AG04449 (cell line): ENCODE data around the gene NPBWR2.

Experiments used
- CTCF ChIA-PET: fragments of 350-600 bp; formaldehyde crosslinking; extraction: SDS; loops from one replicate; lab custom pipeline; 2021; ENCODE audit warnings: antibody characterized with exemption; lab: Yijun Ruan, JAX
- POLR2A ChIA-PET: fragments of 400-600, 350-600 bp; formaldehyde crosslinking; extraction: SDS; loops from one replicate; lab custom pipeline; 2020; ENCODE audit warnings: antibody characterized with exemption, inconsistent platforms; lab: Yijun Ruan, JAX
- DNase-seq: peaks from one replicate; pipeline ENCODE4 v3.0.0-alpha.2; 2010; ENCODE audit warnings: low read depth, low spot score
- H3K4me3 ChIP-seq: 2 replicates; pipeline ENCODE4 v1.5.1; 2011; ENCODE audit warnings: low read depth, mild to moderate bottlenecking, control low read depth, low read length
- TF ChIP-seq, protein P1 (sequence below): IDR thresholded peaks from one replicate; pipeline ENCODE4 v1.5.1; 2011; ENCODE audit warnings: mild to moderate bottlenecking, moderate library complexity, low read length, control low read depth, inconsistent platforms; ENCODE audit not compliant: insufficient read depth; ENCODE audit errors: missing control alignments

NPBWR2 gene

DNA sequence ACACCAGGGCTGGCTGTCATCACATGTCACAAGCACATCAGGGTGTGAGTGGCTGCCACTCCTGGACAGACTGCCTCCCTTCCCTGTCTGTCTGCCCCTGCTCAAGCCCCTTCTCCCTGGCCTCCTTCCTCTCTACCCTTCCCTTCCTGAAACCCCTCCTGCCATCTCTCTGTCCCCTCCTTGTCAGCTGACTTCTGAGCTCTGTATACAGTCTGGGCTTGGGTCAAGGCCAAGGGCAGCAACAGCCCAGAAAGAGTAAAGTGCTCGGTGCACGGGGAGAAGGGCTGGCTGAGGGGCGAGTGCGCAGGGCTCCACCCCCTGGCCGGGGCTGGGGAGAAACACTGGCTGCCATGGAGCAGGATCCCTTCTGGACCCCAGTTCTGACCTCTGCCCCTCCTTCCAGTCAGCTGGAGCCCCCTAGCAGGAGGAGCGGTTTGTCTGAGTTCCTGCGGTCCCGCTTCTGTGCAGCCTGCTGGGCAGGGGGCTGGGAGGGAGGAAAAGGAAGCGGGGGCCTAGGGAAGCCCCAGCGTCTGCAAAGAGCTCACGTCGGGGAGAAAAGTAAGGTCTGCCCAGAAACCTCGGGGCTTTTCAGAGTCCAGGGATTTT, 25.1 kb downstream of the NPBWR2 start:
- POLR2A ChIA-PET, result no interaction called here
- TF ChIP-seq, protein P1, sequence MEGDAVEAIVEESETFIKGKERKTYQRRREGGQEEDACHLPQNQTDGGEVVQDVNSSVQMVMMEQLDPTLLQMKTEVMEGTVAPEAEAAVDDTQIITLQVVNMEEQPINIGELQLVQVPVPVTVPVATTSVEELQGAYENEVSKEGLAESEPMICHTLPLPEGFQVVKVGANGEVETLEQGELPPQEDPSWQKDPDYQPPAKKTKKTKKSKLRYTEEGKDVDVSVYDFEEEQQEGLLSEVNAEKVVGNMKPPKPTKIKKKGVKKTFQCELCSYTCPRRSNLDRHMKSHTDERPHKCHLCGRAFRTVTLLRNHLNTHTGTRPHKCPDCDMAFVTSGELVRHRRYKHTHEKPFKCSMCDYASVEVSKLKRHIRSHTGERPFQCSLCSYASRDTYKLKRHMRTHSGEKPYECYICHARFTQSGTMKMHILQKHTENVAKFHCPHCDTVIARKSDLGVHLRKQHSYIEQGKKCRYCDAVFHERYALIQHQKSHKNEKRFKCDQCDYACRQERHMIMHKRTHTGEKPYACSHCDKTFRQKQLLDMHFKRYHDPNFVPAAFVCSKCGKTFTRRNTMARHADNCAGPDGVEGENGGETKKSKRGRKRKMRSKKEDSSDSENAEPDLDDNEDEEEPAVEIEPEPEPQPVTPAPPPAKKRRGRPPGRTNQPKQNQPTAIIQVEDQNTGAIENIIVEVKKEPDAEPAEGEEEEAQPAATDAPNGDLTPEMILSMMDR, result no peak
- no peak overlapping the region for H3K4me3 ChIP-seq
- no peak for DNase-seq
- CTCF ChIA-PET, result interaction anchor here (1.0 to 8.7 kb wide), 5 partner anchors 8 to 107 kb away, joined by 3 to 51 read pairs (median 4); no protein-coding TSS in a partner anchor

DNA sequence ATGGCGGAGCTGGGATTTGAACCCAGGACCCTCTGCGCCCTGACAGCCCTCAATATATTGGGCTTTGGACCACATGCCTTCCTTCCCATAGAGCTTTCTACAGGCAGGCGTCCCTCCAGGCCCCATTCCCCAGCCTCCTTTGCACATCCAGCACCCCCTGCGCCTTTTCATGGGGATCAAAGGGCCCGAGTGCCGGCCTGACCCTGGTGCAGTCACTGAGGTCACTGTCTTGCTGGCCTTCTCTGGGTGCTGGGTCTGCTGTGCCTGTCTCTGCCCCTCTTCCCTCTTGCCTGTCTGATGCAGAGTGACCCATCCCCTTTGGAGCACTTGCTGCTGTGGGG, 25.8 kb downstream of the NPBWR2 start:
- CTCF ChIA-PET, result interaction anchor here (0.7 to 8.7 kb wide), 4 partner anchors 9 to 40 kb away, joined by 3 to 51 read pairs (median 3); no protein-coding TSS in a partner anchor
- no peak overlapping the region for H3K4me3 ChIP-seq
- TF ChIP-seq, protein P1, result no peak
- DNase-seq, result no peak
- POLR2A ChIA-PET, result no interaction called here

DNA sequence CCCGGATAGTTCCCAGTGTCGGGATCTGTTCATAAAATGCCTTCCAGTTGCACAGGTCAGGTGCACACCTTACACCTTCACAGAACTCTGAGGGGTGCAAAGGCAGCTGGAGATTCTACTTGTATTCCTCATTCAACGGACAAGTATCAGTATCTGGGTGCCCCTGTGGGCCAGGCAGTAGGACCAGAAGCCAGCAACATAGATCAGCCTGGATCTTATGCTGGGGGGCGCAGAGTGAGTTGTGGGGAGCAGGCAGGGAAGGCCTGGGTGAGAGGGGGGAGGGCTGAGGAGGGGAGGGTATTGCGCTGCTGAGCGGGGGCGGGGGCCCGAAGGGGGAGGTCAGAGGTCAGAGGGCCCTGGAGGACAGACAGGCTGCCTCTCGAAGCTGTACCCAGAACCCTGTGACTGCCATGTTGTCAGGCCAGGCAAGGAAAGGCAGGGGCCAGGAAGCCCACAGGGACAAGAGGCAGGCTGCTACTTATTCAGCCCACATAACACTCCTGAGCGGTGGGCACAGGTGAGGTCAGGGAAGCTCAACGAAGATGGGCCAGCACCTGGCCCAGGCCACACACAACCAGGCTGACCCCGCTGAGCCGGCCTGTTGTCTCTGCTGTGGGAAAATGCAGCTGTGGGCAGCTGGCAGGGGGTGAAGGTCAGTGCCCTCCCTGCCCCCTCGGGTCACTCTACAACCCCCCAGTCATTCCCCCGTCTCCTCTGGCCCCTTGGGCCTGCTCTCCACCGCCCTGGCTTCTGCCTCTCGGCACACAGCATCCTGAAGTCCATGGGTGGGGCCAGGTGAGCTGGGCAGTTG, 26.3 kb downstream of the NPBWR2 start:
- TF ChIP-seq, protein P1, result no peak
- DNase-seq, result no peak
- ChIA-PET CTCF (interaction anchor here (0.6 to 8.7 kb wide), 6 partner anchors 9 to 241 kb away, joined by 3 to 51 read pairs (median 3); no protein-coding TSS in a partner anchor), POLR2A (no interaction called here)
- H3K4me3 ChIP-seq, result no peak overlapping the region

DNA sequence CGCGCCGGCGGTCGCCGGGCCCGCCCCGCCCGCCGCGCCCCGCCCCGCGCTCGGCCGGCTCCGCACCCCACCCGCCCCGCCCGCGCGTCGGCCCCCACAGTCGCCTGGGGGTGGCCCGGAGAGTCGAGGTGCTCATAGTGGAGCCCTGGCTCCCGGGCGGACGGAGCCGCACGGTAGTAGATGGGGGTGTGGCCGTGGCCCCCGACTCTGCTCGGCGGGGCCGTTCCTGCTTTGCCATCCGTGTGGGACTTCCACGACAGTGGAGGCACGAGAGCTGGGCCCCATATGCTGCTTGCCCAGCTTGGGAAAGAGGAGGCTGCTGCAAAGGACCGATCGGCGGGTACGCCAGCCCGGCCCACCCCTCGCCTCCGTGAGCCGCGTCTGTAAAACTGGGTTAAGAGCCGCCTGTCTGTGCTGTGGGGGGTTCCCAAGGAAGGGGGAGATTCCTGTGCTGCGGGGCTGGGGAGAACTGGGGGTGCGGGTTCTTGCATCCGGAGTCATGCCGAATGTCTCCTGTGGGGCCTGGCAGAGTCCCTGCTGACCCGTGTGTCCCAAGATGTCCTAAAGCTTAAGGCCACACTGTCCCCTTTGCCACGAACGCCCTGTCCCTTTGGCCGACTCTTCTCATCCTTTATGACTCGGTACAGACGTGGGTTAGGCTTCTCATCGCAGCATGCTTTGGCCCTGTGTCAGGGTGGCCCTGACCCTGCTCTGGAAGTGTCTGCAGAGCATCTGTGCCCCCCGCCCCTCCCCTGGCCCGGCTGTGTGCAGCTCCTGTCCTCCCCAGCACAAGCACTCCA, 27.2 kb downstream of the NPBWR2 start, which contains the start of gene OPRL1:
Gene OPRL1, plus strand, starts transcription at position 70 of the 800 bp plus-strand sequence. CDS start 12,639 bp downstream, outside the sequence.
- POLR2A ChIA-PET, result interaction anchor here (1.2 to 2.3 kb wide), 2 partner anchors 11 to 14 kb away, joined by 3 to 7 read pairs; no protein-coding TSS in a partner anchor
- TF ChIP-seq, protein P1, result no peak
- DNase-seq, result no peak
- CTCF ChIA-PET, result interaction anchor here (0.6 to 8.7 kb wide), 6 partner anchors 11 to 240 kb away, joined by 3 to 51 read pairs (median 4); no protein-coding TSS in a partner anchor
- H3K4me3 ChIP-seq, result peak within 1 kb of the TSS; percentile 67

DNA sequence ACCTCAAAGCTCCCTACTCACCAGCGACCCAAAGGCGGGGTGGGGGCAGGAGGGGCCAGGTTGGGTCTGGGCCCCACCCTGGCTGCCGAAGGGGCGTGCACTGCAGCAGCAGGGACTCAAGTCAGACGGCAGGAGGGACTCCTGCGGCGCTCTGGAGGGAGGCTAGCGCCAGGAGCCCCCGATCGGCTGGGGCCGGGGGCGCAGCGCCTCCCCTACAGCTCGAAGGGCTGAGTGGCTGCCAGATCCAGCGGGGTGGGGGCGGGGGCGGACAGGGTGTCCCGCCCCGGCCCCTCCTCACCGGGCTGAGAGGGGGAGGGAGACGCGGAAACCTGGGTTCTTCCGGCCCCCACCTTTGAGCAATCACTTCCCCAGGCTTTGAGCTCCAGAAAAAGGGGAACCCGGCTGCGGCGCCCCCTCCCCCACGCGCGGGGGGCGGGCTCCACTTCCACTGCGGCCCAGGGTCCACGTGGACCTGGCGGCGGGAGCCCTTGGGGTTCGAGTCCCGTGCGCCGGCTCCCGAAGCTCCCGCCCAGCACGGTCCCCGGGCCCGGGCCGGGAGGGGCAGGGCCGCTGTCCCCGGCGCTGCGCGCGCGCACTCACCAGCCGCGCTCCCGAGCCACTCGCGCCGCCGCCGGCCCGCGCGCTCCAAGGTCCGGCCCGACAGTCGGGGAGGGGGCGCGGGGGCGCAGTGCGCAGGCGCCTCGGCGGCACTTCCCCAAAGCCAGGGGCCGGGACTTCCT, 27.9 kb downstream of the NPBWR2 start, which contains the start of gene RGS19:
Gene RGS19, minus strand, starts transcription at position 246 of the 740 bp plus-strand sequence. CDS start 2,632 bp downstream, outside the sequence.
- H3K4me3 ChIP-seq, result peak within 1 kb of the TSS; percentile 67

More for the DNA sequence above, 27.9 kb downstream of the NPBWR2 start, which contains the start of gene RGS19:
- POLR2A ChIA-PET, result interaction anchor here (1.2 to 2.3 kb wide), 2 partner anchors 10 to 14 kb away, joined by 3 to 7 read pairs; no protein-coding TSS in a partner anchor
- CTCF ChIA-PET, result interaction anchor here (0.7 to 8.7 kb wide), 6 partner anchors 9 to 42 kb away, joined by 3 to 51 read pairs (median 4); no protein-coding TSS in a partner anchor
- TF ChIP-seq, protein P1, result no peak
- no peak for DNase-seq
